ENCODE data around the gene SLC32A1.
A peak's percentile ranks its signal among the peaks of the same experiment; 100 is the strongest.

Gene SLC32A1

GRCh38 chr20:38760978-38761377, 36.7 kb downstream of the SLC32A1 start:
- DNase-seq (ENCODE audit: low read depth) = no peak
- H3K27me3 ChIP-seq (replicated peaks; ENCODE audit: control insufficient read depth, insufficient read depth, low read length) = no peaks in the 10 kb centered on the region
- no peak overlapping the region for H3K4me3 ChIP-seq (ENCODE audit: low read length)
- peaks cover 15% of the 10 kb centered on the region for H3K4me1 ChIP-seq (ENCODE audit: control insufficient read depth, insufficient read depth, low read length)
- no peak overlapping the region for H3K9ac ChIP-seq (ENCODE audit: low read length)
- peaks cover 74% of the 10 kb centered on the region for H3K36me3 ChIP-seq (ENCODE audit: control insufficient read depth, insufficient read depth, low read length, severe bottlenecking)
- no peaks in the 10 kb centered on the region for H3K9me3 ChIP-seq (ENCODE audit: control insufficient read depth, low read length)

GRCh38 chr20:38762174-38762573, 37.9 kb downstream of the SLC32A1 start:
- no peaks in the 10 kb centered on the region for H3K27me3 ChIP-seq (replicated peaks; ENCODE audit: control insufficient read depth, insufficient read depth, low read length)
- H3K9ac ChIP-seq (ENCODE audit: low read length) = no peak overlapping the region
- H3K4me1 ChIP-seq (ENCODE audit: control insufficient read depth, insufficient read depth, low read length) = peaks cover 15% of the 10 kb centered on the region
- H3K9me3 ChIP-seq (ENCODE audit: control insufficient read depth, low read length) = no peaks in the 10 kb centered on the region
- H3K36me3 ChIP-seq (ENCODE audit: control insufficient read depth, insufficient read depth, low read length, severe bottlenecking) = peaks cover 69% of the 10 kb centered on the region
- DNase-seq (ENCODE audit: low read depth) = no peak
- H3K4me3 ChIP-seq (ENCODE audit: low read length) = no peak overlapping the region

- Histone ChIP-seq H3K9ac (ENCODE audit: low read length) (no peak overlapping the region), H3K36me3 (ENCODE audit: control insufficient read depth, insufficient read depth, low read length, severe bottlenecking) (peaks cover 70% of the 10 kb centered on the region), H3K4me3 (ENCODE audit: low read length) (no peak overlapping the region), H3K27me3 (replicated peaks; ENCODE audit: control insufficient read depth, insufficient read depth, low read length) (no peaks in the 10 kb centered on the region), H3K4me1 (ENCODE audit: control insufficient read depth, insufficient read depth, low read length) (peaks cover 15% of the 10 kb centered on the region), H3K9me3 (ENCODE audit: control insufficient read depth, low read length) (no peaks in the 10 kb centered on the region)
- DNase-seq (ENCODE audit: low read depth) = no peak
Measured at GRCh38 chr20:38763616-38764015, 39.3 kb downstream of the SLC32A1 start.

GRCh38 chr20:38764567-38765318, 40.5 kb downstream of the SLC32A1 start:
- Histone ChIP-seq H3K4me1 (ENCODE audit: control insufficient read depth, insufficient read depth, low read length) (peaks cover 15% of the 10 kb centered on the region), H3K9ac (ENCODE audit: low read length) (no peak overlapping the region), H3K36me3 (ENCODE audit: control insufficient read depth, insufficient read depth, low read length, severe bottlenecking) (peaks cover 62% of the 10 kb centered on the region), H3K4me3 (ENCODE audit: low read length) (no peak overlapping the region), H3K9me3 (ENCODE audit: control insufficient read depth, low read length) (no peaks in the 10 kb centered on the region), H3K27me3 (replicated peaks; ENCODE audit: control insufficient read depth, insufficient read depth, low read length) (no peaks in the 10 kb centered on the region)
- peak; percentile 80 for DNase-seq (ENCODE audit: low read depth)

- Histone ChIP-seq H3K27me3 (replicated peaks; ENCODE audit: control insufficient read depth, insufficient read depth, low read length) (no peaks in the 10 kb centered on the region), H3K36me3 (ENCODE audit: control insufficient read depth, insufficient read depth, low read length, severe bottlenecking) (peaks cover 62% of the 10 kb centered on the region), H3K9ac (ENCODE audit: low read length) (no peak overlapping the region), H3K4me3 (ENCODE audit: low read length) (no peak overlapping the region), H3K9me3 (ENCODE audit: control insufficient read depth, low read length) (no peaks in the 10 kb centered on the region), H3K4me1 (ENCODE audit: control insufficient read depth, insufficient read depth, low read length) (peaks cover 15% of the 10 kb centered on the region)
- DNase-seq (ENCODE audit: low read depth) = peak; percentile 11
Measured at GRCh38 chr20:38766071-38766470, 41.8 kb downstream of the SLC32A1 start.

GRCh38 chr20:38769376-38770295, 45.4 kb downstream of the SLC32A1 start:
- Histone ChIP-seq H3K9me3 (ENCODE audit: control insufficient read depth, low read length) (peaks cover 7% of the 10 kb centered on the region), H3K4me1 (ENCODE audit: control insufficient read depth, insufficient read depth, low read length) (peaks cover 10% of the 10 kb centered on the region), H3K36me3 (ENCODE audit: control insufficient read depth, insufficient read depth, low read length, severe bottlenecking) (peaks cover 63% of the 10 kb centered on the region), H3K9ac (ENCODE audit: low read length) (no peak overlapping the region), H3K4me3 (ENCODE audit: low read length) (no peak overlapping the region), H3K27me3 (replicated peaks; ENCODE audit: control insufficient read depth, insufficient read depth, low read length) (no peaks in the 10 kb centered on the region)
- DNase-seq (ENCODE audit: low read depth) = no peak

- H3K9me3 ChIP-seq (ENCODE audit: control insufficient read depth, low read length) = peaks cover 7% of the 10 kb centered on the region
- no peak for DNase-seq (ENCODE audit: low read depth)
- H3K36me3 ChIP-seq (ENCODE audit: control insufficient read depth, insufficient read depth, low read length, severe bottlenecking) = peaks cover 61% of the 10 kb centered on the region
- H3K4me3 ChIP-seq (ENCODE audit: low read length) = no peak overlapping the region
- peaks cover under 1% of the 10 kb centered on the region for H3K4me1 ChIP-seq (ENCODE audit: control insufficient read depth, insufficient read depth, low read length)
- no peak overlapping the region for H3K9ac ChIP-seq (ENCODE audit: low read length)
- H3K27me3 ChIP-seq (replicated peaks; ENCODE audit: control insufficient read depth, insufficient read depth, low read length) = no peaks in the 10 kb centered on the region
Measured at GRCh38 chr20:38770546-38770945, 46.3 kb downstream of the SLC32A1 start.

- no peak for DNase-seq (ENCODE audit: low read depth)
- Histone ChIP-seq H3K9me3 (ENCODE audit: control insufficient read depth, low read length) (peaks cover 7% of the 10 kb centered on the region), H3K4me1 (ENCODE audit: control insufficient read depth, insufficient read depth, low read length) (no peaks in the 10 kb centered on the region), H3K27me3 (replicated peaks; ENCODE audit: control insufficient read depth, insufficient read depth, low read length) (no peaks in the 10 kb centered on the region), H3K4me3 (ENCODE audit: low read length) (no peak overlapping the region), H3K36me3 (ENCODE audit: control insufficient read depth, insufficient read depth, low read length, severe bottlenecking) (peaks cover 56% of the 10 kb centered on the region), H3K9ac (ENCODE audit: low read length) (no peak overlapping the region)
Measured at GRCh38 chr20:38770970-38771369, 46.7 kb downstream of the SLC32A1 start.

- no peak overlapping the region for H3K4me3 ChIP-seq (ENCODE audit: low read length)
- no peaks in the 10 kb centered on the region for H3K4me1 ChIP-seq (ENCODE audit: control insufficient read depth, insufficient read depth, low read length)
Measured at GRCh38 chr20:38771621-38772020, 47.3 kb downstream of the SLC32A1 start.

GRCh38 chr20:38774167-38774566, 49.9 kb downstream of the SLC32A1 start:
- H3K9me3 ChIP-seq (ENCODE audit: control insufficient read depth, low read length) = peaks cover 7% of the 10 kb centered on the region
- H3K9ac ChIP-seq (ENCODE audit: low read length) = no peak overlapping the region
- H3K4me1 ChIP-seq (ENCODE audit: control insufficient read depth, insufficient read depth, low read length) = no peaks in the 10 kb centered on the region
- DNase-seq (ENCODE audit: low read depth) = no peak
- H3K27me3 ChIP-seq (replicated peaks; ENCODE audit: control insufficient read depth, insufficient read depth, low read length) = no peaks in the 10 kb centered on the region
- no peak overlapping the region for H3K4me3 ChIP-seq (ENCODE audit: low read length)
- peaks cover 34% of the 10 kb centered on the region for H3K36me3 ChIP-seq (ENCODE audit: control insufficient read depth, insufficient read depth, low read length, severe bottlenecking)

More at GRCh38 chr20:38771621-38772020, 47.3 kb downstream of the SLC32A1 start:
- DNase-seq (ENCODE audit: low read depth) = no peak
- H3K27me3 ChIP-seq (replicated peaks; ENCODE audit: control insufficient read depth, insufficient read depth, low read length) = no peaks in the 10 kb centered on the region
- peaks cover 50% of the 10 kb centered on the region for H3K36me3 ChIP-seq (ENCODE audit: control insufficient read depth, insufficient read depth, low read length, severe bottlenecking)
- H3K9me3 ChIP-seq (ENCODE audit: control insufficient read depth, low read length) = peaks cover 7% of the 10 kb centered on the region
- no peak overlapping the region for H3K9ac ChIP-seq (ENCODE audit: low read length)

- Histone ChIP-seq H3K36me3 (ENCODE audit: control insufficient read depth, insufficient read depth, low read length, severe bottlenecking) (peaks cover 27% of the 10 kb centered on the region), H3K9ac (ENCODE audit: low read length) (no peak overlapping the region), H3K9me3 (ENCODE audit: control insufficient read depth, low read length) (peaks cover 7% of the 10 kb centered on the region), H3K27me3 (replicated peaks; ENCODE audit: control insufficient read depth, insufficient read depth, low read length) (no peaks in the 10 kb centered on the region), H3K4me3 (ENCODE audit: low read length) (no peak overlapping the region), H3K4me1 (ENCODE audit: control insufficient read depth, insufficient read depth, low read length) (peaks cover 3% of the 10 kb centered on the region)
- no peak for DNase-seq (ENCODE audit: low read depth)
Measured at GRCh38 chr20:38776363-38776762, 52.1 kb downstream of the SLC32A1 start.

All from adipocyte (in vitro differentiated cells).